GM23248 (cell line): ENCODE data around the gene KRT9.

Source experiments
- EZH2 ChIP-seq: fragments of 200-600 bp; sonication (generic); IDR thresholded peaks from 2 replicates; pipeline ENCODE4 v1.6.1; 2018; ENCODE audit warnings: antibody characterized with exemption, mild to moderate bottlenecking; ENCODE audit not compliant: insufficient read depth, poor library complexity, severe bottlenecking
- EZH2phosphoT487 ChIP-seq: fragments of 200-600 bp; sonication (generic); IDR thresholded peaks from 2 replicates; pipeline ENCODE4 v1.6.1; 2018; ENCODE audit warnings: antibody characterized with exemption, moderate library complexity, mild to moderate bottlenecking, low read depth; ENCODE audit not compliant: insufficient read depth

- TF ChIP-seq EZH2 (no peak), EZH2phosphoT487 (no peak)
Observed at GRCh38 chr17:41615454-41615853, 43.6 kb upstream of the KRT9 start.
